T-helper 2 cell treated with Interferon-gamma antibody and Interleukin-4, amounts not matched to agents 100 ng/mL and 5 ng/mL, for 36 hours (primary cell): ENCODE measurements around the gene ABCC8. TPM values are rescaled to one million over a fixed set of nuclear protein-coding genes. Genes with fewer than 3 reads are reported as not detected.

Source experiments
- intact Hi-C: fragments of 100-400 bp; cut with micrococcal nuclease; formaldehyde crosslinking; loops from one replicate; pipeline ENCODE4 v1.15.1; 2023
- total RNA-seq: library from RNA; stranded (reverse); gene quantifications from 2 replicates; pipeline ENCODE4 v1.2.3, GENCODE V29; 2022

Gene ABCC8
- total RNA-seq, 1 donor from 2014 or later: 0.50 TPM

GRCh38 chr11:17432002-17432401, 44.6 kb downstream of the ABCC8 start:
- intact Hi-C loops: no loop called here

DNA sequence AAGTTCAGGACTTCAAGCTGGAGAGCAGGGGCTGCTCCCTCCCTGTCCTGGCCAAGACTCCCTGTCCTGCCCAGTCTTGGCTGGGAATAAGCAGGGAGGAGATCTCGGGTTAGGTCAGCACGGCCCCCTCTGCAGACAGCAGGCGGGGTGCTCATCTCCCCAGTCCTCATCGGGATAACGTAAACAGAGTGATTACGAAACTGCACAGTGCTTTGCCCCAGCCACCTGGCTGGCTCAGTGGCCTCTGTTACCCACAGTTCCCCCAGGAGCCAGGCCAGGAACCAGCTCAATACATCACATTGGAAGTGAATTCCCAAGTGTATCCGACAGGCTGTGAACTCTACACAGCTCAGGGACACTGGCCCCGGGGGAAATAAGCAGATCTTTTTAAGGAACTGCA, 45.5 kb downstream of the ABCC8 start:
- intact Hi-C loops: no loop called here

DNA sequence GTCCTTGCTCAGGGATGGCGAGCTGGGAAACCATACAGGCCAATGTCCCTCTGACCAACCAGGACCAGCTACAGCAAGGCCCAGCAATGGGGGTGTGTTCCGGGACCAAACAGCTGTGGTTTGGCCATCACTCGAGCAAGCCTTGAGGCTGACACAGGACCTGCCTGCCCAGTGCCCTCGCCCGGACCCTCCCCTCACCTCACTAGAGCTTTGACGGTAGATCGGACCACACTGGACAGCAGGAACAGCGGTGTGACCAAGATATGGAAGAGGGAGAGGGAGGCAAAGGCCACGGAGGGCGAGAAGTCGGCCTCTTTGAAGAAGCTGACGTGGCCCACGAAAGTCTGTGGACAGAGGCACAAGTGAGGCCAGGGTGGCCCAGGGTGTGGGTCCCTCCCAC, 46.0 kb downstream of the ABCC8 start:
- intact Hi-C loops: no loop called here

DNA sequence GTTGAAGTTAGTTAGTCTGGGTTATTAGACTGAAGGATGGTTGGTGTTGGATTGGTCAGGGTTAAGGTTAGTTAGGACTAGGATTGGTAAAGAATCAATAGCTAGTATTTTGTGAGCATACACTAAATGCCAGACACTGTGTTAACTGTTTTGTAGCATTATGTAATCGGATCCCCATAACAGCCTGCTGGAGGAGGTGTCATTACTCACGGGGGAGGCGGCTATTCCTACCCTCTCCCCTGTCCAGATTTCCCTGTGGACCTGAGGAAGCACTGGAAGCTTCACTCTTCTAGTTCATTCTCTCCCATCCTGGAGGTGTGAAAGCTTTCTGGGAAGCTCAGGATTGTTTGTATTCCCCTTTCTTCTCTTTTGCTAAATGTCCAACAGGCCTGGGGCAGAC, 47.7 kb downstream of the ABCC8 start:
- intact Hi-C loops: no loop called here

GRCh38 chr11:17428261-17428660, 48.4 kb downstream of the ABCC8 start:
- intact Hi-C loops: no loop called here

DNA sequence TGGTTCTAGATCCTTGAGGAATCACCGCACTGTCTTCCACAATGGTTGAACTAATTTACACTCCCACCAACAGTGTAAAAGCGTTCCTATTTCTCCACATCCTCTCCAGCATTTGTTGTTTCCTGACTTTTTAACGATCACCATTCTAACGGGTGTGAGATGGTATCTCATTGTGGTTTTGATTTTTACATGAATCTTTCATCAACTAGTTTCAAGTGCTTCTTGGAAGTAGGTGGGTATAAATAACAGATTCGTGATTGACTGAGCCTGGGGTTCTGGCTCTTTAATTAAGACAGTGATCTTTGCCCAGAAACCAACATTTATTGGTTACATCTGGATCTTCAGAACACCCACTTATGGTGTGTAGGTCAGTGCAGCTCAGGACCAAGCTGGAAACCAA, 50.4 kb downstream of the ABCC8 start:
- intact Hi-C loops: loop anchor here (1.0 kb wide), 1 partner anchor 12 kb away; no protein-coding TSS in a partner anchor

DNA sequence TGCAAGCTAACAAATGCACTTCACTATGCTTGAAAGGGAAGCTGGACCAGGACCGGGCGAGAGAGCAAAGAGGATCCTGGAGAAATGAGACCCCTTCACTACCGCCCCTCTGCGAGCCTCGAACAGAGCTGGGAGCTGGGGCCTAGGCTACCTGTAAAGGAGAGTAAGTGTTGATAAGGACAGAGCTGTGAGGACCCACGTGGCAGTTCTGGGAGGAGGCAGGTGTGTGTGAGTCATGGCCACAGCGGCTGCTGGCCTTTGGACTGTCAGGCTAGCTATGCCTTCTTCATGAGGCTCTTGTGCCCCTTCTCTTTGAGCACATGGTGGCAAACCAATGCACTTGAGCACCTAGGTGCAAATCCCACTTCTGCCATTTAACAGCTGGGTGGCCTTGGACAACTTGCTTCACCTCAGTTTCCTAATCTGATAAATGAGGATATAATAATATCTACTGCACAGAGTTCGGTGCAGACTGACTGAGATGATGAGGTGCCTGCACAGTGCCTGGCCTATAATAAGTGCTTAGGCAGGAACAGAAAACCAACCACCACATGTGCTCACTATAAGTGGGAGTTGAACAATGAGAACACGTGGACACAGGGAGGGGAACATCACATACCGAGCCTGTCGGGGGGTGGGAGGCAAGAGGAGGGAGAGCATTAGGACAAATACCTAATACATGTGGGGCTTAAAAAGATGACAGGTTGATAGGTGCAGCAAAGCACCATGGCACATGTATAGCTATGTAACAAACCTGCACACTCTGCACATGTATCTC, 52.9 kb downstream of the ABCC8 start:
- intact Hi-C loops: no loop called here

DNA sequence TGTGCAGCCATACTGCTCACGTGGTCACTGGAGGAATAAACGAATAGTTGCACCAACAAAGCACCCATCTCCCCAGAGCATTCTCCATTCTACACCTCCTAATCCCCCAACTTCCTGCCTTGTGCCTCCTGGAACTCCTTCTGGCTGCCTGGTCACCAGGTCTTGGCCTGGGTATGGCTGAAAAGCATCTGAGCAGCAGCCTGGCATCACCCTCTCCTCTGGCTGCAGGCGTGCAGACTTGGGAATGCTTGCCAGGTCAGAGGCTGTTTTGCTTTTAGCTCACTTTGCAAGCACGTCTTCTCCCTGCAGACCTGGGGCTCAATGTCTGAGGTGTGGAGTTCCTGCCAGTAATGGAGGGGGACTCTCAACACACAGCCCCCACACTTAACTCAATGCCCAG, 54.9 kb downstream of the ABCC8 start:
- intact Hi-C loops: no loop called here

GRCh38 chr11:17418444-17419081, 58.1 kb downstream of the ABCC8 start:
- intact Hi-C loops: no loop called here

DNA sequence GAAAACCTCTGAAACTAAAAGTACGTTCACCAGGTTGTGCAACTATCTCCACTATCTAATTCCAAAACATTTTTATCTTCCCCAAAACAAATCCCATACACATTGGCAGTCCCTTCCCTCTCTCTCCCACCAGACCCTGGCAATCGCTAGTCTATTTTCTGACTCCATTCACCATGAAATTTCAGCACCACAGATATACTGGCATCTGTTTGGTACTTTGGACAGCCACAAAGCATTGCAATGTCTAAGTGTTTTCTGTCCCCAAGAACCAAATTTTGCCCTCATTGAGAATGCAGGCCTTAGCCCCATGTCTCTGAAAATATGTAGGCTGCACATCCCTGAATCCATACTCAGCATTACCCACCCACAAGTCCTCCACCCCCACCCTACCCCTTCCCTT, 60.2 kb downstream of the ABCC8 start:
- intact Hi-C loops: no loop called here

GRCh38 chr11:17415523-17416104, 61.0 kb downstream of the ABCC8 start:
- intact Hi-C loops: no loop called here

DNA sequence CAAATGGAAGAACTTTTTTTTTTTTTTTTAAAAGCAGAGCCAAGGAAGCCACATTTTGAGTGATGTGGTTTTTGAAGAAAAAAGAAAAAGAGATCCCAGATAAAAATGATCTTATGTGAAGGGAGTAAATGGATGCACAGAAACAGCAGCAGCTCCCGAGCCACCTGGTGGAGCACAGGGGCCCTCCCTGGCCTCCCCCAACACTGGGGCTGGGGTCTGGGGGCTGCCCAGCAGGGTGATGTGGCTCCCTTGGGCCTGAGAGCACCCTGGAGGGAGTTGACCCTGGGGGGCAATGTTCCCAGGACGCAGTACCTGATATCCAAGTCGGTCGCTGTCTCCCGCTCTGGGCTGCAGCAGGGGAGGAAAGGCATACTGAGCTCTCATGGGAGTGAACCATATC, 61.7 kb downstream of the ABCC8 start:
- intact Hi-C loops: loop anchor here (1.0 kb wide), 1 partner anchor 11 kb away; no protein-coding TSS in a partner anchor

GRCh38 chr11:17414317-17414737, 62.3 kb downstream of the ABCC8 start:
- intact Hi-C loops: loop anchor here (1.0 kb wide), 1 partner anchor 12 kb away; no protein-coding TSS in a partner anchor

GRCh38 chr11:17413414-17414316, 63.0 kb downstream of the ABCC8 start:
- intact Hi-C loops: loop anchor here (1.0 kb wide), 1 partner anchor 13 kb away; no protein-coding TSS in a partner anchor

DNA sequence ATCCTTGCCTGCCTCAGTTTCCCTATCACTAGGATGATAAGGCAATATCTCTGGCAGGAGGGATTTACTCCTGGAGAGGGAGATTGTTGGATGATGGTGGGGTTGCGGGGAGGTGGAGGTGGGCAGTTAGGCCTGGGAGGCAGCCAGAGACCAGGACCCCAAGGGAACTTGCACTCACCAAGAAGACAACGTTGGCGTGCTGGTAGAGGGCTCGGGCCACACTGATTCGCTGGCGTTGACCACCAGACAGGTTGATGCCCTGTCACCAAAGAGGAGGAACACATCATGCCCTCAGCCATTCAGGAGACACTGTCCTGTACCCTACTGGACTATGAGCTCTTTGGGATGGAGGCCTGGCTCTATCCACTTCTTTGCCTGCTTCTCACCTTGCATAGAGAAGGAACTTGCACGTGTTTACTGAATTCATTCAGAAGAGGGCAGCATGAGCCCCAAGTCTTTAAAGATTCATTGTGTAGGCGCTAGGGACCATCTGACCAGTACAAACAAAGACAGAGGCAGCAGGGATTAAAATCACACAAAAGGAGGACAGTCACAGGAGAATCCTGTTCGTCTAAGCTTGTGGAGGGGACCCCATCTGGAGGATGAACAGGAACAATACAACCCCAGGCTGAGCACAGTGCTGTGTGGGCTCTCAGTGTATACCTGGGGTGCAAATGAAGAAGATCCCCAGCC, 64.0 kb downstream of the ABCC8 start:
- intact Hi-C loops: no loop called here

DNA sequence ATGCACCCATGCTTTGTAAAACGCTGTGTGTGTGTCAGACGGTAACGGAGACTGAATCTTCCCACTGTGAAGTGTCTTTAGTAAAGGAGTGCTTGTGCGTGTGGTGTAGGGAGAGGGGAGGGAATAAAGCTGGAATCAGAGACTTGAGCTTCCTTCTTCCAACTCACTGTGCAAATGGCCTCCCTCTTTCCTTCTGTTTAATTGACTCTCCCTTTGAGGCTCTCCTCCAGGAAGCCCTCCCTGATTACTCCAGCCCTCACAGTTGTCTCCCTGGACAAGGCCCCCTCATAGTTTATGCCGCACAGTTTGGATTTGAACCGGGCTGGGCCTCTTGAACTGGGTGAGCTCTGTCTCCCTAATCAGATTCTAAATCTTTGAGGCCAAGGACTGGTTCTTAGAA, 65.2 kb downstream of the ABCC8 start:
- intact Hi-C loops: no loop called here

DNA sequence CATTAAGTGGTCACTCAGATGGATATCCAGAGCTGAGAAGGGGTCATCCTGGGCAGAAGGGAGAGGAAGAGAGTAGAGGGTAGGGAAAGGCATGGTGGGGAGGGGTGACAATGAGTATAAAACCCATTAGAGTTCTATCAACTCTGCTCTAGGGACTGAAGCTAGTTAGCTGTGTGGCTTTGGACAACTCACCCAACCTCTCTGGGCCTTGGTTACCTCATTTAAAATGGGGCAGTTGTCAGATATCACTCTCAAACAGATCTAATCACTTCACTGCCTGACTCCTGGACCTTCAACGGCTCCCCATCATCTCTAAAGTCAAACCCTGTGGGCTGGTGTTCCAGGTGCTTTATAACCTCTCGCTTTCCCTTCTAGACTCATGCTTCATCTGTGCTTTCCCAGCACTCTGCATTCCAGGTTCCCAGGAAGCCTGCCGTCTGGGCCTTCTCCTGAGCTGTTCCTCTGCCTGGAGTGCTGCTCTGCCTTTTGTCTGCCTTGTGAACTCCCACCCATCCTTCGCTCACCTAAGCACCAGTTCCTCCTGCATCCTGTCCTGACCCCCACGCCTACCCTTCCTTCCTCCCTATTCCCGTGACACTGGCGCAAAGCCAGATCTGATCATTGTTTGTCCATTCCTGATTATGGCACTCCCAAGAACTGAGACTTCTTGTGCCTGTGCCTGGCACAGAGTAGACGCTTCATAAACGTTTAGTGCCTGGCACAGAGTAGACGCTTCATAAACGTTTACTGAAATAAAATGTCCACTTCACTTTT, 65.9 kb downstream of the ABCC8 start:
- intact Hi-C loops: no loop called here

- intact Hi-C loops: no loop called here
These were observed 68.0 kb downstream of the ABCC8 start for GRCh38 chr11:17408641-17409040.

DNA sequence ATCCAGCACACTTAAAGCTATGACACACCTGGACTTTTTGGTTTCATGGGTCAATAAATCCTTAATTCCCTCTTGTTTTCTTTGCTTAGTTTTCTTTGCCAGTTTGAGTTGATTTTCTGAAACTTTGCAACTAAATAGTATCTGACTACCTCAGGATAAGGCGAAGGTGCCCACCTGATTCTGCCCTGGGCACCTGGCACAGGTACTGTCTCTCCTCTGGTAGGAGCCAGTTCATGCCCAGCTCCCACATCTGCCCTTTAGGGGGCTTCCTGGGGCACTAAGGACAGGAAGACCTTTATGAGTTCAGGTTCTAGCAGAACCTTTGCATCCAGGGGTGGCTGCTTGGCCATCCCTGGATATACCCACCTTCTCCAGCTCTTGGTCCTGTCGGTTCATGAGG, 68.6 kb downstream of the ABCC8 start:
- intact Hi-C loops: no loop called here

DNA sequence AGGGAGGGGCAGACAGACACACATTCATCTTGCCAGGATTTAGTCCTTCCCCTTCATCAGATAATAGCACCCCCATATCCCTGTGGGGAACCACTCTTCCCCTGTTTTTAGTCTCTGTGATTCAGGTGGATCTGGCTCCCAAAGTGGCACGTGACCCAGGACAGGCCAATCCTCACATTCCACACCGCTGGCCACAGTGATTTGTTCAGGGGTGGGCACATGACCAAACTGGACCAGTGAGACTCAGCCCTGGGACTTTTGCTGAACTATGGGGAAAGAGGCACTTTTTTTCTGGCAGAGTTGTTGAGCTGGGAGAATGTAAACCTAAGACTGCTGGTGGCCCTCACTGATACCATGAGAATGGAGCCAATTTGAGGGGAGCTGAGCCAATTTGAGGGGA, 69.1 kb downstream of the ABCC8 start:
- intact Hi-C loops: no loop called here
